Cardiac muscle cell (in vitro differentiated cells and primary cell): Measurements from ENCODE around the gene SRP14. TPM values are rescaled to one million over a fixed set of nuclear protein-coding genes. Genes with fewer than 3 reads are reported as not detected.

ENCODE experiments used
- DNase-seq, 2 donors: peaks; one replicate each; pipeline versions ENCODE4 v3.0.0 to v3.0.0-alpha.2; 2010 to 2017; ENCODE audit warnings: low read depth in 1 of 2, low spot score in 1 of 2
- H3K27ac ChIP-seq: fragments of 200-600 bp; sonication (generic); 2 replicates; pipeline ENCODE4 v1.5.1; 2016
- H3K27me3 ChIP-seq: fragments of 200-600 bp; sonication (generic); 2 replicates; pipeline ENCODE4 v1.6.0; 2016; ENCODE audit warnings: control low read depth
- H3K36me3 ChIP-seq: fragments of 200-600 bp; sonication (generic); 2 replicates; pipeline ENCODE4 v1.5.1; 2016; ENCODE audit warnings: control low read depth
- H3K4me1 ChIP-seq: fragments of 200-600 bp; sonication (generic); 2 replicates; pipeline ENCODE4 v1.8.1; 2017; ENCODE audit warnings: low read depth, mild to moderate bottlenecking, mixed run types
- H3K4me3 ChIP-seq: fragments of 200-600 bp; sonication (generic); 2 replicates; pipeline ENCODE4 v1.5.1; 2016; ENCODE audit warnings: mild to moderate bottlenecking
- H3K9me3 ChIP-seq: fragments of 200-600 bp; sonication (generic); 2 replicates; pipeline ENCODE4 v1.5.1; 2017; ENCODE audit warnings: low read depth, mild to moderate bottlenecking, control low read depth
- polyA plus RNA-seq: library from polyadenylated mRNA; unstranded; fragments of >200 nt; fragmentation: Nextera tagmentation; extraction: Ambion mirVana; gene quantifications from 2 replicates; pipeline ENCODE4 v1.2.1, GENCODE V29; 2016
- total RNA-seq: library from RNA; depleted of rRNA; stranded (reverse); fragments of >200 nt; gene quantifications from 2 replicates; pipeline ENCODE4 v1.2.3, GENCODE V29; 2016
- TF ChIP-seq, protein P1 (sequence below): IDR thresholded peaks from 2 replicates; pipeline ENCODE4 v1.5.1; 2012; ENCODE audit warnings: low read depth, mild to moderate bottlenecking, low read length

SRP14 gene
- total and polyA plus RNA-seq, 2 experiments from 2014 or later: 691 to 1,525 TPM

DNA sequence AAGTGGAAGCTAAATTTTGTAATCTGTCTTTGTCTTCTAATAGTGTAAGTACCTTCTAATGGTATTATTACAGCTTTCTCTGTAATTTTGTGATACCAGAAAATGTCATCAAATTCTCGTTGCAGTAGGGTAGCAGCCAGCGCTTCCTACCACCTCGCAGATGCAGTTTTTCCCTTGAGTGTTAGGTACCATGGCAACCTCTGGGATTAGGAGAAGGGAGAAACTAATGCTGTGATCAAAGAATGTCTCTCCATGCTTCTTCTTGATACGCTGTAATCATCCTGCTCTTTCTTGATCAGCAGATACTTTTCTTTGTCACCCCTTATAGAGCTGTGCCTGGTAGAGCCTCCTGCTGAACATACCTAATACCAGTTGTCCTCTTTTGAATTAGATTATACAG, 27.7 kb downstream of the SRP14 start:
- no peaks in the 10 kb centered on the region for H3K27me3 ChIP-seq
- H3K27ac ChIP-seq: no peak overlapping the region
- TF ChIP-seq, protein P1, sequence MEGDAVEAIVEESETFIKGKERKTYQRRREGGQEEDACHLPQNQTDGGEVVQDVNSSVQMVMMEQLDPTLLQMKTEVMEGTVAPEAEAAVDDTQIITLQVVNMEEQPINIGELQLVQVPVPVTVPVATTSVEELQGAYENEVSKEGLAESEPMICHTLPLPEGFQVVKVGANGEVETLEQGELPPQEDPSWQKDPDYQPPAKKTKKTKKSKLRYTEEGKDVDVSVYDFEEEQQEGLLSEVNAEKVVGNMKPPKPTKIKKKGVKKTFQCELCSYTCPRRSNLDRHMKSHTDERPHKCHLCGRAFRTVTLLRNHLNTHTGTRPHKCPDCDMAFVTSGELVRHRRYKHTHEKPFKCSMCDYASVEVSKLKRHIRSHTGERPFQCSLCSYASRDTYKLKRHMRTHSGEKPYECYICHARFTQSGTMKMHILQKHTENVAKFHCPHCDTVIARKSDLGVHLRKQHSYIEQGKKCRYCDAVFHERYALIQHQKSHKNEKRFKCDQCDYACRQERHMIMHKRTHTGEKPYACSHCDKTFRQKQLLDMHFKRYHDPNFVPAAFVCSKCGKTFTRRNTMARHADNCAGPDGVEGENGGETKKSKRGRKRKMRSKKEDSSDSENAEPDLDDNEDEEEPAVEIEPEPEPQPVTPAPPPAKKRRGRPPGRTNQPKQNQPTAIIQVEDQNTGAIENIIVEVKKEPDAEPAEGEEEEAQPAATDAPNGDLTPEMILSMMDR: no peak
- H3K9me3 ChIP-seq: no peaks in the 10 kb centered on the region
- peaks cover 56% of the 10 kb centered on the region for H3K36me3 ChIP-seq
- H3K4me1 ChIP-seq: no peaks in the 10 kb centered on the region
- no peak for DNase-seq
- no peak overlapping the region for H3K4me3 ChIP-seq

DNA sequence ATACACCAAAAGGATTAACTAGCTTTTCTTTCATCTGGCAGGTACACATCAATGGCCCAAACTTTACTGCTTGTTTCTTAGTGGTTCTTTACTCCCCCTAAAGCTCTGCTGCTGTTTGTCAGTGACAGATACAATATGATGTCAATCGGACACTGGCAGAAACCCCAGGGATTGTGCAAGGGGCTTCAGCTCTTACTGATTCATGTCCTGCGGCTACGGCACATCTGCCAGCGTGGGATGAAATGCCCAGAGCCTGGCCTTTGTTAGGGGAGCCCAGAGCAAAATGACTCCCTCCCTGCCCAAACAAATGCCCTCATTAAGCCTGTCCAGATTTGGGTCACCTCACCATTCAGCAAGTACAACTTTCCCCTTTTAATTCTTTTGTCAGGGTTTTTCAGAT, 28.3 kb downstream of the SRP14 start:
- Histone ChIP-seq H3K9me3 (no peaks in the 10 kb centered on the region), H3K27me3 (no peaks in the 10 kb centered on the region), H3K27ac (no peak overlapping the region), H3K36me3 (peaks cover 62% of the 10 kb centered on the region), H3K4me3 (no peak overlapping the region), H3K4me1 (no peaks in the 10 kb centered on the region)
- DNase-seq: peak in 1 of 2 donors; percentile 79
- TF ChIP-seq, protein P1: no peak

DNA sequence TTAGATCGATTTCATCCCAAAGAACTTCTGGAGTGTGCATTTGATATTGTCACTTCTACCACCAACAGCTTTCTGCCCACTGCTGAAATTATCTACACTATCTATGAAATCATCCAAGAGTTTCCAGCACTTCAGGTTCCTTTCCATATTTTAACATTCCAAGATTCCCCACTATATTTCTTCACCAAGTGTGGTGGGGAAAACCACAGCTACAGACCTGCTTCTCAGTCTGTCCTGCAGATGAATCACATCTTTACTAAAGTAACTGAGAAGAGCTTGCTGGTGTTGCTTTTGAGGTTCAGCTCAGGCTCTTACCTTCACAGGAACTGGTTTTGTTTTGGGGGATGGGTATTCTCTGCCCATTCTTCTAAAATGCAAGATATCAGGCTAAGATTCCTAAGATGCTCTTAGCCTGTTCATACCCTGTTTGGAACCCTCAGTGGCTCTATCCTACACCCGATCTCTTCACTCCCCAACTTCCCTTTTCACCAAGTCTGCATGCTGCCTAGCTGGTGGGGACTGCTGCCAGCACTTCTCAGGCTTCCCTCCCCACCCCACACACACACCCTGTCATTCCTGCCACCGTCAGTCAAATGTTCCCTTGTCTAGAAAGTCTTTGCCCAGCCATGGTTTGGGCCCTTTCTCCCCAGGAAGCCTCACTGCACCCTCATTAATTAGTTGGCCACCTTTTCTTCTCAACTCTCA, 30.8 kb downstream of the SRP14 start:
- no peaks in the 10 kb centered on the region for H3K27me3 ChIP-seq
- H3K9me3 ChIP-seq: no peaks in the 10 kb centered on the region
- peaks cover 65% of the 10 kb centered on the region for H3K36me3 ChIP-seq
- no peaks in the 10 kb centered on the region for H3K4me1 ChIP-seq
- H3K4me3 ChIP-seq: no peak overlapping the region
- no peak for DNase-seq
- TF ChIP-seq, protein P1: no peak
- H3K27ac ChIP-seq: no peak overlapping the region

DNA sequence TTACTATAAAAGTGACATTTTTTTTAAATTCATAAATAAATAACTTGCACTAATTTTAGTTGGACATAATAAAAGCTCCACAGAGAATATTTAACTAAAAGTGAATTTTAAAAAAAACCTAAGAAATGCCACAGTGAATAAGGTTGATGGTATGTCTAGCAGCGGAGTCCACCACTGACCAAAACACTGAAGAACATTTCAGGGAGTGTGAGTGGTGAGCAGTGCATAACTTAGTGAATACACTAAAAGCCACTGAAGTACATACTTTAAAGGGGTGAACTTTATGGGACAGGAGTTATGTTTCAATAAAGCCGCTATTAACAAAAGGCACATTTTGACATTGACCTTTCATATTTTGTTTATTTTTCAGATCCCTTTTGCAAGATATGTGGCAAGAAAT, 32.3 kb downstream of the SRP14 start:
- Histone ChIP-seq H3K4me3 (no peak overlapping the region), H3K36me3 (peaks cover 56% of the 10 kb centered on the region), H3K9me3 (no peaks in the 10 kb centered on the region), H3K4me1 (no peaks in the 10 kb centered on the region), H3K27me3 (no peaks in the 10 kb centered on the region), H3K27ac (no peak overlapping the region)
- no peak for DNase-seq
- TF ChIP-seq, protein P1: no peak

DNA sequence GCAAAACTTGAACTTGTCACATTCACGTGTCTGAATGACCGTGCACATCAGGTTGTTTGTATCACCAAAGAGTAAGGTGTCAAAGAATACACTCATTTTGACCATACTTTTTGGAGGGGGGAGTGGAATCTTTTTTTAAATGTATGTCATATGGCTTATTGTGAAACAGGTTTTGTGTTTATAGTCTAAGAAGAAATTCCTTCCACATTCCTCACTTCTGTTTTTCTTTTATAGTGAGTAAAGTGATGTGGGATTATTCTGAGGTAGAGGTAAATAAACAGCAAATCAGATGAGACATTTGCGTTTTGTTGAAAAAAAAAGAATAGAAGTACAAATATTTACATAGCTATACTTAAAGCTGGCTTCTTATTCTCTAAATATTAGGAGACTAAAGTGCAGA, 33.0 kb downstream of the SRP14 start:
- Histone ChIP-seq H3K36me3 (peaks cover 54% of the 10 kb centered on the region), H3K4me3 (no peak overlapping the region), H3K4me1 (no peaks in the 10 kb centered on the region), H3K27me3 (no peaks in the 10 kb centered on the region), H3K27ac (no peak overlapping the region), H3K9me3 (no peaks in the 10 kb centered on the region)
- TF ChIP-seq, protein P1: no peak
- no peak for DNase-seq
